ENCODE data around the gene GALNT9. TPM values are rescaled to one million over a fixed set of nuclear protein-coding genes. Genes with fewer than 3 reads are reported as not detected.

The GALNT9 gene
- total and polyA plus RNA-seq, 12 donors: 0.01 to 0.19 TPM; not detected in 10

DNA sequence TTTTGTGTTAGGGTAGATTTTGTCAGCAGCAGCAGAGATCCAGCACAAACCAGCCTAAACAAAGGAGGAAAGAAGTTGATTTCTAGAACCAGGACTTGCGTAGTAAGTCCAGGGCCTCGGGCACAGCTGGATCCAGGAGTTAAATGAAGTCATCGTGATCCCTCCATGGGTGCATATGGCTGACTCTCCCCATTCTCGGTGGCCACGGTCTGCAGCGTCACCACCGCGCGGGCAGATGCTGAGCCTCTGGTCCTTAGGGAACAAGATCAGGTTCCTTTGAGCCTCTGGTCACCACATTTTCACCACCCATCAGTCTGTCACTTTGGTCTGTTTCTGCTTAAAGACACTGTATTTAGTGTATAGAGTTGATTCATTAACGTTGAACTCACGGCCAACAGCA lies 14.8 kb upstream of the GALNT9 start:
- H3K36me3 ChIP-seq: no peaks in the 10 kb centered on the region
- no peak for TF ChIP-seq CTCF (IDR thresholded peaks at IDR 0.05)
- no peak overlapping the region for H3K4me3 ChIP-seq
- H3K4me1 ChIP-seq: no peaks in the 10 kb centered on the region
- ATAC-seq (no peak), DNase-seq (no peak)
- intact Hi-C loops (cut with DNase I): no loop called here
- no peak overlapping the region for H3K27ac ChIP-seq
- no peaks in the 10 kb centered on the region for H3K9me3 ChIP-seq
- WGBS, 2 donors: 84 to 85% methylated on average over 11 of the region's 11 CpGs
- peaks cover 0 to 45% (median 32%) of the 10 kb centered on the region in 7 donors for H3K27me3 ChIP-seq

GRCh38 chr12:132343294-132344004 lies 14.1 kb upstream of the GALNT9 start:
- no peak overlapping the region for H3K27ac ChIP-seq
- H3K9me3 ChIP-seq: no peaks in the 10 kb centered on the region
- DNase-seq (no peak), ATAC-seq (no peak)
- intact Hi-C loops (cut with DNase I): no loop called here
- WGBS, 2 donors: 62 to 67% methylated on average over 23 of the region's 23 CpGs
- no peak overlapping the region for H3K4me3 ChIP-seq
- H3K36me3 ChIP-seq: no peaks in the 10 kb centered on the region
- TF ChIP-seq CTCF (IDR thresholded peaks at IDR 0.05): no peak
- H3K27me3 ChIP-seq: peaks cover 0 to 51% (median 38%) of the 10 kb centered on the region in 7 donors
- no peaks in the 10 kb centered on the region for H3K4me1 ChIP-seq

- H3K27ac ChIP-seq: no peak overlapping the region
- TF ChIP-seq CTCF (IDR thresholded peaks at IDR 0.05): peak in 2 of 9 donors; percentile 6 to 12
- H3K4me3 ChIP-seq: no peak overlapping the region
- intact Hi-C loops (cut with DNase I): no loop called here
- no peaks in the 10 kb centered on the region for H3K4me1 ChIP-seq
- no peaks in the 10 kb centered on the region for H3K9me3 ChIP-seq
- 46 to 49% methylated on average over 24 of the region's 24 CpGs for WGBS, 2 donors
- H3K27me3 ChIP-seq: peaks cover 0 to 50% (median 39%) of the 10 kb centered on the region in 7 donors
- H3K36me3 ChIP-seq: no peaks in the 10 kb centered on the region
- DNase-seq: no peak
- no peak for ATAC-seq
Measured at GRCh38 chr12:132342251-132343227, 13.2 kb upstream of the GALNT9 start.

DNA sequence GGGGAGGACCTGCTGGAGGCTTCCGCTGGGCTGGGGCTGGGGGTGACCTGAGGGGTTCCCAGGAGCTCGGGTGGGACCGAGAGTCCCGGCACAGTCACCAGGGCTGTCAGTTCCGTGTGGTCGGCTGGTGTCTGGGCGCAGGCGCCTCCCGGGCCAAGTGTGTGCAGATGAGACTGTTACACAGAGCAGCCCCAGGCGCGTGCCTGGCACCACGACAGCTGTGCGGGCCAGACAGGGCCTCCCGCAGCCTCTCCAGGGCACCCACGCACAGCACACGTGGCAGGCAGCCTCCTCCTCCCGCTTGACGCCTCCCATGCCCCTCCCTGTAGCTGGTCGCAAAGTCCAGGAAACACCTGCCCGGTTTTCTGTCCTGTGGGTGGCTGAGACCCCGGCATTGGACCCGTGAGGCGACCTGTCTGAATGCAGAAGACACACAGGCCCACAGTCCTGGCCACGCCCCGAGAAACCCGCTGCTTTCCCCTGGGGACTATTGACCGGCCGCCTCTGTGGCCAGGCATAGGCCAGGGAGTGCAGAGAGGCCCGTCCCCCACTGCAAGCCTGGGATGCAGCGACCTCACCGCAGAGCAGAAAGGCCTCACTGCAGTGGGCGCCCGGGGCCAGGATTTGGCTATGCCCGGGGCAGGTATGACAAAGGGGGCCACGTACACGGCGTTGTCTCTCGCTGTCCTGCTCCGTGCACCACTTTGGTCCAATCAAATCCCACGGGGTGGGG lies 12.1 kb upstream of the GALNT9 start:
- no peaks in the 10 kb centered on the region for H3K4me1 ChIP-seq
- peaks cover 0 to 52% (median 46%) of the 10 kb centered on the region in 7 donors for H3K27me3 ChIP-seq
- WGBS, 2 donors: 77 to 78% methylated on average over 40 of the region's 40 CpGs
- ATAC-seq (no peak), DNase-seq (no peak)
- no peak overlapping the region for H3K4me3 ChIP-seq
- H3K9me3 ChIP-seq: peaks cover 0 to 3% (median 0%) of the 10 kb centered on the region in 11 donors
- intact Hi-C loops (cut with DNase I): no loop called here
- no peak for TF ChIP-seq CTCF (IDR thresholded peaks at IDR 0.05)
- H3K36me3 ChIP-seq: no peaks in the 10 kb centered on the region
- H3K27ac ChIP-seq: no peak overlapping the region

Data from heart right ventricle (tissue), 16 donors.